NCI-H748 treated with DMSO at 0.1 percent for 48 hours (cell line): ENCODE data around the gene PARD3.

Experiments used
- DNase-seq: peaks from one replicate; lab custom pipeline; 2025; lab: John Stamatoyannopoulos, UW

PARD3 gene

GRCh38 chr10:34689053-34689452 lies 126.0 kb downstream of the PARD3 start:
- DNase-seq: no peak

DNA sequence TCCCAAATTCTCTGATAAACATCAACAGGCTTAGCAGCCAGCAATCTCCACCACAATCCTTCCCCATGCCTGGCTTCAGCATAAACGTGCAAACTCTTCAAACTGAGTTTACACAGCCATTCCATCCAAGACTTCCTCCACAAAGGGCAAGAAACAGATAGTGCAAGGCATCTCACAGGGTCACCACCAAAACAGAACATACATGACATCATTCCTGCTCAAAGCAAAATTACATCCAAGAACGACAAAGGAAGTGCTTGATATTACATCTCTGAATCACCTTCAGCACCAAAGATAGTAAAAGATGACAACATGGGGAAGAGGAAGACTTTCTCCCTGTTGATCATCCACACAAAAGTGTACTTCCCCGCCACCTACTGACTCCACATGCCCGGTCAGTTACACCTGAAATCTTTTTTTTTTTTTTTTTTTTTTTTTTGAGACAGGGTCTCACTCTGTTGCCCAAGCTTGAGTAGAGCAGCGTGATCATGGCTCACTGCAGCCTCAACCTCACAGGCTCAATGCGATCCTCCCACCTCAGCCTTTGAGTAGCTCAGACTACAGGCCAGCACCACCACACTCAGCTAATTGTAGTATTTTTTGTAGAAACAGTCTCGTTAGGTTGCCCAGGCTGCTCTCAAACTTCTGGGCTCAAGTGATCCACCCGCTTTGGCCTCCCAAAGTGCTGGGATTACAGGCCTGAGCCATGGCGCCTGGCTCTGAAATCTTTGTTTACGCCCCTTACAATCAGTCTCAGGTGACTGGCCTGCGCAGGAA lies 127.5 kb downstream of the PARD3 start:
- no peak for DNase-seq

GRCh38 chr10:34682580-34682979 lies 132.5 kb downstream of the PARD3 start:
- no peak for DNase-seq

DNA sequence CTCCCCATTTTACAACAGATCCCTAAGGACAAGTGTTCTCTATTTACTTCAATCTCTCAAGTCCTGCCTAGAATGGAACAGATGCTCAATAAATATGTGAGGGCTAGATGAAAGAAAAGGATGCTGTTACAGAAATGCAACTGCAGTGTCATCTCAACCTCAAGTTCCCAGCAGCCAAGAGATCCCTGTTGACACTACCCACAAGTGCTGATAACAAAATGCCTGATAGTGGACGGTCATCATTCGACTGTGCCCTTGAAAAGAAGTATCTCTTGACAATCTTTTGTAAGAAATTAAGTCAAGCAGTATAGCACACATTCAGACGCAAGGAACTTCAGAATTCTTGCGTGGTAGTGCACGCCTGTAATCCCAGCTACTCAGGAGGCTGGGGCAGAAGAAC lies 133.2 kb downstream of the PARD3 start:
- DNase-seq: no peak

GRCh38 chr10:34679177-34679576 lies 135.9 kb downstream of the PARD3 start:
- DNase-seq: no peak

- no peak for DNase-seq
Observed at GRCh38 chr10:34677591-34677990, 137.5 kb downstream of the PARD3 start.

DNA sequence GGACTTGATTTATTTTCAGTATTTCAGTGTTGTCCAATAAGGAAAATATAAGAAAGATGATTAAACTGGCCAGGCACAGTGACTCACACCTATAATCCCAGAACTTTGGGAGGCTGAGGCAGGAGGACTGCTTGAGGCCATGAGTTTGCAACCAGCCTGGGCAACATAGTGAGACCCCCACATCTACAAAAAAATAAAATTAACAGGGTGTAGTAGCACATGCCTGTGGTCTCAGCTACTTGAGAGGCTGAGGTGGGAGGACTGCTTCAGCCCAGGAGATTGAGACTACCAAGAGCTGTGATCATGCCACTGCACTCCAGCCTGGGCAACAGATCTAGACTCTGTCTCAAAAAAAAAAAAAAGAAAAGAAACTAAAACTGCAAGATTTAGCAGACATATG lies 138.0 kb downstream of the PARD3 start:
- no peak for DNase-seq

DNA sequence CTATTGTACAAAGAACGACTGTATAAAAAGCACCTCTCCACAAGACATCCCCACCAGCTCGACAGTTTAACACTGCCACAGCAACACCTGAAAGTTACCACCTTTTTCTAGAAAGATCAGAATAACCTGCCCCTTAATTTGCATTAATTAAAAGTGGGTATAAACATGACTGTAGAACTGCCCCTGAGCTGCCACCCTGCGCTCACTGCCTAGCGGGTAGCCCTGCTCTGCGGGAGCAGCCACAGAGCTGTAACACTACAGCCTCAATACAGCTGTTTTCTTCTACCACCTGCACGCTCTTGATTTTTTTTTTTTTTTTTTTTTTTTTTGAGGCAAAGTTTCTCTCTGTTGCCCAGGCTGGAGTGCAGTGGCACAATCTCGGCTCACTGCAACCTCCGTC lies 140.9 kb downstream of the PARD3 start:
- DNase-seq: no peak

DNA sequence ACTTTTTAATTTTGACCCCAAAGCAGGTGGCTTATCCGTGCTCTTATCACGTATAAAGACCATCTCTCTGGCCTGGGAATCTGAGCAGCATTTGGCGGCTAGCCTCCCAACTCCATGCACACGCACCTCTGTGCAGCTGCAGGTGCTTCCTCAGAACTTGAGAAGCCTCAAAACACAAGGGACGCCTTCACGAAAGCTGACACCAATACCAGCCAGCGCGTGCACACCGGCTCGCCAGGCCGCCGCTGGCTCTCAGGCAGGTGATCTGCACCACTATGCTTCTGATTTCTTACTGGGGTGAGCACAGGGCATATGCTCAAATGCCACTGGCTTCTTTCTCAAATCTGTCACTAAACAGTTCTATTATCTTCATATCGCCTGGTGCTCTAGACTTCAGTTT lies 145.0 kb downstream of the PARD3 start:
- no peak for DNase-seq

- no peak for DNase-seq
Observed at GRCh38 chr10:34669079-34669478, 146.0 kb downstream of the PARD3 start.

GRCh38 chr10:34667177-34667576 lies 147.9 kb downstream of the PARD3 start:
- DNase-seq: no peak

DNA sequence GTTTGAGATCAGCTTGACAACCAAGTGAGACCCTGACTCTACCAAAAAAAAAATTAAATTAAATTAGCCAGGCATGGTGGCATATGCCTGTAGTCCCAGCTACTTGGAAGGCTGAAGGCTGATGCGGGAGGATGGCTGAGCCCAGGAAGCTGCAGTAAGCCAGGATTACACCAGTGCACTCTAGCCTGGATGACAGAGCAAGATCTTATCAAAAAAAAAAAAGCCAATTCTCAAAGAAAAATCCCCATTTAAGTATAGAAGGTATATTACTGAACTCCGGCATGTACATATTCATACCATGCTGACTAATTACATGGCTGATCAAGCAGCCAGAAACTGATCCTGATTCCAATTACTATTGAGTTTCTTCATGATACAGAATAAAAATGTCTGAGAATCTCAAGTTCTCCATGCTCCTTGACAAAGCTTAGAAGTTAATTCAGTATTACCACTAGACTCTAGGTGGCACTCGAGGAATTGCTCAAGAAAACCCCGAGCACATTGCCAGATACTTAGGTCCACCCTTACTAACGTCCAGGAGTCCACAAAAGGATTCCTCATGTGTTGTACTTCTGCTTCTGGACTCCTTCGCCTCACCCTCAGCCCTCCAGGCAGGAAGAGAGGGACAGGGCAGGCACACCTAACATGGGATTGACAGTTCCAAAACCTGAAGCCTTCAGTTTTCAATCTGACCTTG lies 148.9 kb downstream of the PARD3 start:
- no peak for DNase-seq

- DNase-seq: no peak
Observed at GRCh38 chr10:34664706-34665105, 150.4 kb downstream of the PARD3 start.

DNA sequence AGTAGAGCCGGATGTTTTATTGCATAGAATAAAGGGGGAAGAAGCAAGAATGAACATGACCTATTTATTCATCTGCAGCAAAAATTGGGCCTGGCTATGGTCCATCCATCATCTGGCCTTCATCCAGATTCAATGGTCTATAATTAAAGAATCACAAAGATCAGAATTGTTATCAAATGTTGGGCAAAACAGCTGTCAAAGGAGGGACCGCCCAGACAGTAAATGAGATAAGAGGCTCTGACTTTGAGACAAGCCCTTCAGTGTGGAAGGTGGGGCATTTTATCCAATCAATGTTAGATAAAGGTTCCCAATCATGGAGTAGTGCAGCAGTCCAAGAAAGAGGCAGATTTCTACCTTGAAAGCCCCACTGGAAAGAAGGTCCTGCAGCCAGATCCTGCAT lies 153.5 kb downstream of the PARD3 start:
- peak; percentile 70 for DNase-seq

DNA sequence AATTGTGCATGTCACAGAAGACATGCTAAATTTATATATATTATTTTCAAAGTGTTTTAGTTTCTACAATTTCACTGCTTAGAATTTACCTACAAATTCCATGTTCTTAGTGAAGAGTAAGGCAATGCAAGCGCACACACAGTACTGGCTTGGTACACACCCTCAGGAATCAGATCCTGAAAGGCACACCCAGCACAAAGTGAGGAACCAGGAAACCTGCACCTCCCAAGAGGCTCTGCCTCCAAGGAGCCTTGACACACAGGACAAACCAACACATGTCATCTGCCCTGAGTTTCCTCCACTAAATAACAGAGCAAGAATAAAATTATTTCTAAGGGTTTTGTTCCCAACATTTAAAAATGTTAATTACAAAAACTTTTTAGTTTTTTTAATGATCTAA lies 156.2 kb downstream of the PARD3 start:
- DNase-seq: no peak

DNA sequence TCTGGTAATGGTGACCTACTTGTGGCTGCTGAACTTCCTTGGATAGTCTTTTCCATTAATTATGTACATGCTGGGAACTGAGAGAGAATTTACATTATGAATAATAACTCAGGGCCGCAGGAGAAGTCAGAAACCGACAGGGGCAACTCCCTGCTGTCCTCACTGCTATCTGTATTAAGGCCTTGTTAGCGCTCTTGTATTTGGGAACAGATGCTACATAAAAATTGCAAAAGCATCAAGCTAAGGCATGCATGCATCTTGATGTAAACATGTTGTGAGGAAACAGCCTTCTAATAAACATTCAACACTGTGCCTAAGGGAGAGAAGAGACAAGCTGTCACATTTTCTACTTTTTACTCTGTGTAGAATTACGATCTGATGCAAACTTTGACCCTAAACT lies 158.4 kb downstream of the PARD3 start:
- DNase-seq: no peak

DNA sequence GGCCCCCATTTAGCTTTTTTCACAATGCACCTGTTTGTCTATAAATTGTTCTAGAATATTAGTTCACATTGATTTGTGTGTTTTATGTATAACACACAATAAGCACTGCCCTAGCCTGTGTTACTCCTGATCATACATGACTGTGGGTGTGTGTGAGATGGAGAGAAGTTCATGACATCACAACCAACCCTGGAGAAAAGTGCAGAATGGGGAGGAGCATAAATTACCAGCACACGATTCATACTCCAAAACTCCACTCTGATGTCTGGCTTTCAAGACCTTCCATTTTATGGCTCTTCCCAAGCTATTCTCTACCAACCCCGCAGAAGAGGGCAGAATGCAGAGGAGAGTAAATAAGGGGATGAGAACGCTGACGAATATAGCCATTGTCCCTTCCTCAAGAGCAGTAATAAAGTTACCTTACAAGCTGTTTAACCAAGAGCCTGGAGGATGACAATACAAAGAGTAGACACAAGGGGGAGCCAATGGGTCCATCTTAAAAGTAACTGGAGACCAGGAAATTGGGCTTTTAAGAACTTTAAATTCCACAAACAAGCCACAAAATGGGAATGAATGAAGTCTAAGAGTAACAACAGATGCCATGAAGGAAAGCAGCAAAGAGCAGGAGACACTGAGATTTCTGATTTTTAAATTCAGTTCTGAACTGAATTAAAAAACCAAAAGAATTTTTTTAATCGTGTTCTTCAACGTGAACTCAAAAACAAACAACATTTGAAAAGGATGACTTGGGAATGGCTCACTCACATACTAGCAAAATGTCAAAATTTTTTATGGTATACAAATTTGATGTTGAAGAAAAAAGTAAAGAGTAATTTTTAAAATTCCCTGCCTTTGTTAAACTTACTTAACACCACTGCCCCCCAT lies 159.6 kb downstream of the PARD3 start:
- DNase-seq: peak; percentile 34

GRCh38 chr10:34654211-34654610 lies 160.9 kb downstream of the PARD3 start:
- no peak for DNase-seq

DNA sequence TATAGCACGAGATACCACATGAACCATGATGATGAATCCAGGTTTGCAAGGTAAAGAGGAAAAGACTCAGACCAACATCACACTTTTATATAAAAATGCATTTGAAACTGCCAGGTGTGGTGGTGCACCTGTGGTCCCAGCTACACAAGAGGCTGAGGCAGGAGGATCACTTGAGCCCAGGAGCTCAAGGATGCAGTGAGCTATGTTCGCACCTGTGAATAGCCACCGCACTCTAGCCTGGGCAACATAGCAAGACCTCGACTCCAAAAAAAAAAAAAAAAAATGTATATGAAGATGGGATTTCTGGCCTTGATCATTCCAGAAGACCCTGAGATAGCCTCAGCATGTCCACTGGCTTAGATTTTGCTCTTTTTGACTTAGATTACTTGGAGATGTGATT lies 161.6 kb downstream of the PARD3 start:
- no peak for DNase-seq

- DNase-seq: no peak
Observed at GRCh38 chr10:34651416-34652195, 163.5 kb downstream of the PARD3 start.

DNA sequence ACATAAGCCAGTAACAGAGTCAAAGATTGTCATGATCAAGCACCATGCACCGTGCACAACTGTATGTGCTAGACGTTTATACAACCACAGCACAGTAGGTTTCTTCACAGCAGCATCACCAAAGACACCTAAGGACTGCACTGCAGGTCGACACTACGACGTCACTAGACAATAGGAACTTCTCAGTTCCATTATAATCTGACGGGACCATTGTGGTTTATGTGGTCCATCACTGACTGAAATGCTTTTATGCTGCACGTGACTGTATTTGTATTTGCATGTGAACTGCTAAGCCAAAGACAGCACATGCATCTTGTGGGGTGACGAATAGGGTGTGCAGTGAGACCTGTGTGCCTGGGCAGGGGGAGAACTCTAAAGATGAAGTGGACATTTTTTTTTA lies 164.9 kb downstream of the PARD3 start:
- DNase-seq: no peak

GRCh38 chr10:34649385-34649784 lies 165.7 kb downstream of the PARD3 start:
- DNase-seq: no peak
